CD8-positive, alpha-beta memory T cell (primary cell): Measurements from ENCODE around the gene CGB5. TPM values are rescaled to one million over a fixed set of nuclear protein-coding genes. Genes with fewer than 3 reads are reported as not detected.
"Not testable (repeated sequence)": the region's sequence is repeated elsewhere in the genome, so short reads cannot be mapped to it uniquely, and the experiment has no call there.

Experiments used
- CTCF ChIA-PET: fragments of 350-600 bp; sonication (Branson Sonifier 250); formaldehyde crosslinking; loops from one replicate; lab custom pipeline; 2021; ENCODE audit warnings: antibody characterized with exemption; lab: Charles Lee
- POLR2A ChIA-PET: fragments of 350-600 bp; sonication (Branson Sonifier 250); formaldehyde crosslinking; loops from one replicate; lab custom pipeline; 2021; ENCODE audit warnings: antibody characterized with exemption; lab: Charles Lee
- DNase-seq, 5 donors: peaks; one replicate each; pipeline versions ENCODE4 v3.0.0 to v3.0.0-alpha.2; 2020 to 2022; ENCODE audit warnings: mixed read lengths in 1 of 5
- H3K27ac ChIP-seq: one replicate; pipeline ENCODE4 v1.7.0; 2013; ENCODE audit warnings: low read depth, mild to moderate bottlenecking, low read length, moderate library complexity
- H3K27me3 ChIP-seq: 2 replicates; pipeline ENCODE4 v1.7.0; 2013; ENCODE audit warnings: low read length, mild to moderate bottlenecking; ENCODE audit not compliant: insufficient read depth, poor library complexity, severe bottlenecking
- H3K36me3 ChIP-seq: 2 replicates; pipeline ENCODE4 v1.7.0; 2013; ENCODE audit warnings: mild to moderate bottlenecking, low read length, moderate library complexity; ENCODE audit not compliant: insufficient read depth
- H3K4me1 ChIP-seq: 2 replicates; pipeline ENCODE4 v1.7.0; 2013; ENCODE audit warnings: mild to moderate bottlenecking, low read length, moderate library complexity; ENCODE audit not compliant: insufficient read depth
- H3K4me3 ChIP-seq: 2 replicates; pipeline ENCODE4 v1.7.0; 2013; ENCODE audit warnings: mild to moderate bottlenecking, low read length
- H3K9me3 ChIP-seq: 2 replicates; pipeline ENCODE4 v1.7.0; 2013; ENCODE audit warnings: mild to moderate bottlenecking, low read length
- H3K27ac Mint-ChIP-seq, 8 donors: one replicate each; pipeline ENCODE4 v1.8.0; 2020 to 2021; ENCODE audit warnings: mixed read lengths in 8 of 8, mild to moderate bottlenecking in 6 of 8, inconsistent platforms in 3 of 8, moderate library complexity in 3 of 8
- H3K27me3 Mint-ChIP-seq, 2 donors: one replicate each; pipeline ENCODE4 v1.8.0; 2020 to 2021; ENCODE audit warnings: mixed read lengths in 2 of 2, mild to moderate bottlenecking in 1 of 2, moderate library complexity in 1 of 2
- H3K36me3 Mint-ChIP-seq, 3 donors: one replicate each; pipeline ENCODE4 v1.8.0; 2020 to 2021; ENCODE audit warnings: mixed read lengths in 3 of 3, inconsistent platforms in 1 of 3, mild to moderate bottlenecking in 1 of 3
- H3K4me1 Mint-ChIP-seq, 3 donors: one replicate each; pipeline ENCODE4 v1.8.0; 2020 to 2021; ENCODE audit warnings: mixed read lengths in 3 of 3, inconsistent platforms in 1 of 3, mild to moderate bottlenecking in 1 of 3
- H3K4me3 Mint-ChIP-seq, 7 donors: one replicate each; pipeline ENCODE4 v1.8.0; 2020 to 2021; ENCODE audit warnings: mixed read lengths in 7 of 7, mild to moderate bottlenecking in 6 of 7, moderate library complexity in 4 of 7, inconsistent platforms in 2 of 7
- H3K9me3 Mint-ChIP-seq, 5 donors: one replicate each; pipeline ENCODE4 v1.8.0; 2020 to 2022; ENCODE audit warnings: mixed read lengths in 5 of 5, mild to moderate bottlenecking in 3 of 5, moderate library complexity in 2 of 5, inconsistent platforms in 1 of 5
- polyA plus RNA-seq: library from polyadenylated mRNA; unstranded; fragments of 300-500 nt; fragmentation: Illumina TruSeq; gene quantifications from one replicate; pipeline ENCODE4 v1.2.3, GENCODE V29; 2021
- total RNA-seq, 2 experiments: library from RNA; stranded (reverse); gene quantifications; one replicate each; pipeline ENCODE4 v1.2.3, GENCODE V29; 2021

CGB5 gene
- total and polyA plus RNA-seq, 3 experiments from 2014 or later, result not detected

DNA sequence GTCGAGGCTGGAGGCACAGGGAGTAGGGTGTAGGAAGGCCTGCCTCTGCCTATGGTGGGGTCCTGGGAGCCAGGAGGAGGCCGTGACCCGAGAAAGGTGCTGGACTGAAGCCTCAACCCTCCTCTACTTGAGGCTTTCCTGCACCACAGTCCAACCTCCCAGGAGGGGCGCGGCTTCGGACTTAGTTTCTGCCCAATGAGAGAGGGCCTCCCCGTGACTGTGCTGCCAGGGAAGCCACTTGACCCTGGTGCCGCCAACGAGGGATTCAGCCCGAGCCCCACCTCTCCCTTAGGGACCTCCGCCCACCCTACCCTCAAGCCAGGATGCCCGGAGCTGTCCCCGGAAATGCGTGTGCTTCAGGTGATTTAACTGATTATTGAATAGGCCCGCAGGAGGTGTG, 19.4 kb upstream of the CGB5 start, which contains the start of gene CGB3:
Gene CGB3 (minus strand): TSS at position 101 of the 400 bp plus-strand sequence. CDS start 362 bp downstream, outside the sequence.
- H3K27ac ChIP-seq, H3K9me3 ChIP-seq, H3K4me3 Mint-ChIP-seq, H3K4me1 ChIP-seq, H3K36me3 ChIP-seq, H3K27me3 ChIP-seq, H3K27me3 Mint-ChIP-seq, H3K4me3 ChIP-seq, H3K36me3 Mint-ChIP-seq, H3K9me3 Mint-ChIP-seq, DNase-seq, POLR2A ChIA-PET, H3K27ac Mint-ChIP-seq, CTCF ChIA-PET: not testable (repeated sequence)
- H3K4me1 Mint-ChIP-seq, result peaks cover 11 to 24% (median 13%) of the 10 kb centered on the region in 3 donors

- H3K4me3 Mint-ChIP-seq, H3K27me3 Mint-ChIP-seq, H3K9me3 ChIP-seq, H3K36me3 Mint-ChIP-seq, H3K36me3 ChIP-seq, H3K9me3 Mint-ChIP-seq, H3K27ac Mint-ChIP-seq, H3K4me3 ChIP-seq, DNase-seq, H3K4me1 ChIP-seq, H3K27me3 ChIP-seq, POLR2A ChIA-PET, CTCF ChIA-PET, H3K27ac ChIP-seq: not testable (repeated sequence)
- peaks cover 10 to 15% (median 11%) of the 10 kb centered on the region in 3 donors for H3K4me1 Mint-ChIP-seq
Observed at GRCh38 chr19:49025088-49025487, 18.6 kb upstream of the CGB5 start.

DNA sequence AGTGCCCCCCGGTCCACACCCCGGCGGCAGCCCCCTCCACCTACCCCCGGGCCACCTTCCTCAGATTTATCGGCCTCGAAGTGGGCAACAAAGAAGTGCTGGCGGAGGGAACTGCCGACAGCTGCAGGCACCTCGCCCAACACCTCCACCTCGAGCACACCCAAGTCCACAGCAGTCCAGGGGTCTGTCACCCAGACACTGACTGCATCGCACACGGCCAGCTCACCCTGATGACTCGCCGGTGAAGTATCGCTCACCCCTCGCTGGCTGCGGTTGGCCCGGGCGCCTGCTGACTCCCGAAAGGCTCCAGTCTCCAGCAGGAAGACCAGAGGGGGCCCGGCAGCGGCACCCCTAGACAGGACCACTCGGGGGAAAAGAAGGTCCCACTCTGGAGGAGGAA, 18.0 kb upstream of the CGB5 start:
- H3K27me3 ChIP-seq, H3K4me3 Mint-ChIP-seq, DNase-seq, CTCF ChIA-PET, POLR2A ChIA-PET, H3K27me3 Mint-ChIP-seq, H3K9me3 ChIP-seq, H3K9me3 Mint-ChIP-seq, H3K4me1 ChIP-seq, H3K36me3 Mint-ChIP-seq, H3K4me3 ChIP-seq, H3K36me3 ChIP-seq, H3K27ac ChIP-seq: not testable (repeated sequence)
- peaks cover 7 to 10% (median 8%) of the 10 kb centered on the region in 3 donors for H3K4me1 Mint-ChIP-seq
- H3K27ac Mint-ChIP-seq, result peak overlapping the region in 1 of 8 donors; percentile 16

- H3K9me3 ChIP-seq, POLR2A ChIA-PET, H3K9me3 Mint-ChIP-seq, DNase-seq, H3K36me3 Mint-ChIP-seq, H3K27me3 ChIP-seq, H3K4me3 ChIP-seq, H3K27ac Mint-ChIP-seq, H3K36me3 ChIP-seq, H3K27me3 Mint-ChIP-seq, H3K27ac ChIP-seq, CTCF ChIA-PET, H3K4me1 ChIP-seq, H3K4me1 Mint-ChIP-seq, H3K4me3 Mint-ChIP-seq: not testable (repeated sequence)
Observed at GRCh38 chr19:49028686-49029085, 15.0 kb upstream of the CGB5 start.

DNA sequence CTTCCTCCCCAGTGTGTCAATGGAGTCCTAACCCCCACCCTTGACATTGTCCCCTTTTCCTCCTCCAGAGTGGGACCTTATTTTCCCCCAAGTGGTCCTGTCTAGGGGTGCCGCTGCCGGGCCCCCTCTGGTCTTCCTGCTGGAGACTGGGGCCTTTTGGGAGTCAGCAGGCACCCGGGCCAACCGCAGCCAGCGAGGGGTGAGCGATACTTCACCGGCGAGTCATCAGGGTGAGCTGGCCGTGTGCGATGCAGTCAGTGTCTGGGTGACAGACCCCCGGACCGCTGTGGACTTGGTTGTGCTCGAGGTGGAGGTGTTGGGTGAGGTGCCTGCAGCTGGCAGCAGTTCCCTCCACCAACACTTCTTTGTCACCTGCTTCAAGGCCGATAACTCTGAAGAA, 13.9 kb upstream of the CGB5 start:
- H3K27me3 Mint-ChIP-seq, H3K4me3 Mint-ChIP-seq, H3K4me1 ChIP-seq, CTCF ChIA-PET, H3K9me3 Mint-ChIP-seq, H3K4me3 ChIP-seq, H3K36me3 ChIP-seq, DNase-seq, H3K4me1 Mint-ChIP-seq, H3K36me3 Mint-ChIP-seq, H3K27ac Mint-ChIP-seq, H3K27me3 ChIP-seq, POLR2A ChIA-PET, H3K9me3 ChIP-seq, H3K27ac ChIP-seq: not testable (repeated sequence)

DNA sequence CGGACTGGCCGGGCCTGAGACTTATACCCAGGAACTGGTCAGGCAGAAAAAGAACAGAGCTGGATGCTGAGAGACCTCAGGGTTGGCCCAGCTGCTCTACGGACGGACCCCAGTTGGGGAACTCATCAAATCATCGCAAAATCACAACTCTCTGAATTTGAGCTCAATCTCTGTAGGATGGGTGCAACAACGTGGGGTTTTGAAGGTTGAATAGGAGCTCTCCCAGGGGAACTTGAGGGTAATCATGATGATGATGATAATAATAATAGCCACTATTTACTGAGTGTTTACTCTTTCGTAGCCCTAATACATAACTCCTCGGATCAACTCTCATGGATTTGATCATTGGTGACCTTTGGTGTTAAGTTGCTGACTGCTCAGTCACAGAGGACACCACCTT, 13.3 kb upstream of the CGB5 start:
- H3K27me3 ChIP-seq, H3K4me3 ChIP-seq, H3K36me3 ChIP-seq, H3K27ac ChIP-seq, DNase-seq, H3K27me3 Mint-ChIP-seq, H3K9me3 ChIP-seq, H3K9me3 Mint-ChIP-seq, POLR2A ChIA-PET, H3K36me3 Mint-ChIP-seq, H3K4me1 Mint-ChIP-seq, H3K4me1 ChIP-seq, CTCF ChIA-PET, H3K4me3 Mint-ChIP-seq, H3K27ac Mint-ChIP-seq: not testable (repeated sequence)

DNA sequence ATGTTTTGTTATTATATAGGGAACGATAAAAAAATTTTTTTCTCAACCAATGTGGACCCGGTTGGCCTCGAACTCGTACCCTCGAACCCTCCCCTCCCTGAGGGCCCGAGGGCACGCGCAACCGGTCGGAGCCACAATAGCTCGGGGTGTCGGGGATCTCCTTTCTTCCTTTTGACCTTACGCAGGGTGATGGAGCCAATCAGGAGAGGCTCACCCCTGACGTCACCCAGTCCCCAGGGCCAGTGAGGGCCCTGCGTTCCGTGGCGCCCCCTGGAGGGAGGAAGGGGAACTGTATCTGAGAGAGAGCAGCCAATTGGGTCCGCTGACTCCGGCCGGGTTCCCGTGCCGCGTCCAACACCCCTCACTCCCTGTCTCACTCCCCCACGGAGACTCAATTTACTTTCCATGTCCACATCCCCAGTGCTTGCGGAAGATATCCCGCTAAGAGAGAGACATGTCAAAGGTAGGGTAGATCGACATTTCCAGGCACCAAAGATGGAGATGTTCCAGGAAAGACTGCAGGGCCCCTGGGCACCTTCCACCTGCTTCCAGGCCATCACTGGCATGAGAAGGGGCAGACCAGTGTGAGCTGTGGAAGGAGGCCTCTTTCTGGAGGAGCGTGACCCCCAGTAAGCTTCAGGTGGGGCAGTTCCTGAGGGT, 11.9 kb upstream of the CGB5 start, which contains the start of gene CGB2:
Gene CGB2 (plus strand): TSS at position 249 of the 660 bp plus-strand sequence. CDS start 206 bp downstream, at position 455.
- H3K27me3 Mint-ChIP-seq, result peaks cover 4 to 12% of the 10 kb centered on the region in 2 donors
- H3K9me3 ChIP-seq, H3K36me3 ChIP-seq, H3K4me1 ChIP-seq, H3K4me1 Mint-ChIP-seq, CTCF ChIA-PET, H3K36me3 Mint-ChIP-seq, H3K9me3 Mint-ChIP-seq, H3K27ac ChIP-seq, H3K27me3 ChIP-seq, H3K4me3 ChIP-seq: not testable (repeated sequence)
- peak in 4 of 5 donors; percentile 39 to 57 (median 41) for DNase-seq
- H3K4me3 Mint-ChIP-seq, result peak within 1 kb of the TSS in 2 of 7 donors; percentile 9 to 51
- POLR2A ChIA-PET, result interaction anchor here (0.5 kb wide), 1 partner anchor 810 kb away, joined by 4 read pairs; no protein-coding TSS in a partner anchor
- peak within 1 kb of the TSS in 1 of 8 donors; percentile 16 for H3K27ac Mint-ChIP-seq

DNA sequence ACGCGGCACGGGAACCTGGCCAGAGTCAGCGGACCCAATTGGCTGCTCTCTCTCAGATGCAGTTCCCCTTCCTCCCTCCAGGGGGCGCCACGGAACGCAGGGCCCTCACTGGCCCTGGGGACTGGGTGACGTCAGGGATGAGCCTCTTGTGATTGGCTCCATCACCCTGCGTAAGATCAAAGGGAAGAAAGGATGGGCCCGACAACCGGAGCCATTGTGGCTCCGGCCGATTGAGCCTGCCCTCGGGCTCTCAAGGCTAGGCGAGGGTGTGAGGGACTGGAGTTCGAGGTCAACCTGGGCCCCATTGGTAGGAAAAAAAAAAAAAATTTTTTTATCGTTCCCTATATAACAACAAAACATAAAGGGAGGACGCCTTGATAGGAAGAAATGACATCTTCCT, 6.8 kb upstream of the CGB5 start, which contains the start of gene CGB1:
Gene CGB1 (minus strand): TSS at position 81 of the 400 bp plus-strand sequence. CDS start 184 bp downstream, outside the sequence.
- H3K27me3 ChIP-seq, H3K4me3 ChIP-seq, H3K27ac Mint-ChIP-seq, H3K4me1 ChIP-seq, H3K27me3 Mint-ChIP-seq, POLR2A ChIA-PET, CTCF ChIA-PET, H3K9me3 ChIP-seq, H3K36me3 Mint-ChIP-seq, H3K27ac ChIP-seq, H3K36me3 ChIP-seq, H3K9me3 Mint-ChIP-seq, H3K4me3 Mint-ChIP-seq, DNase-seq, H3K4me1 Mint-ChIP-seq: not testable (repeated sequence)
